Psoas muscle (tissue), 8 donors: ENCODE measurements around the gene COX19. TPM values are rescaled to one million over a fixed set of nuclear protein-coding genes. Genes with fewer than 3 reads are reported as not detected.

Source experiments
- ATAC-seq, 4 donors: fragments of 200-7000 bp; cut with Tn5 transposase; one replicate each; pipeline ENCODE4 v1.9.1; 2020; ENCODE audit warnings: moderate library complexity in 3 of 4, mild to moderate bottlenecking in 2 of 4
- DNase-seq, 2 donors: peaks; one replicate each; pipeline ENCODE4 v3.0.0-alpha.2; 2020
- H3K27ac ChIP-seq: fragments of 200-600 bp; one replicate; pipeline ENCODE4 v1.8.0; 2022
- H3K27me3 ChIP-seq, 3 donors: fragments of 200-600 bp in 1 of 3; one replicate each; pipeline versions ENCODE4 v1.6.1 to v1.8.0; 2013 to 2022; ENCODE audit warnings: low read length in 2 of 3, mild to moderate bottlenecking in 2 of 3, moderate library complexity in 1 of 3; ENCODE audit not compliant: insufficient read depth in 3 of 3
- H3K36me3 ChIP-seq, 2 donors: fragments of 200-600 bp in 1 of 2; one replicate each; pipeline versions ENCODE4 v1.6.1 to v1.8.0; 2013 to 2022; ENCODE audit warnings: low read depth in 1 of 2, mild to moderate bottlenecking in 1 of 2, moderate library complexity in 1 of 2; ENCODE audit not compliant: insufficient read depth in 1 of 2
- H3K4me1 ChIP-seq: fragments of 200-600 bp; one replicate; pipeline ENCODE4 v1.8.0; 2022
- H3K4me3 ChIP-seq: fragments of 200-600 bp; one replicate; pipeline ENCODE4 v1.8.0; 2022; ENCODE audit warnings: mild to moderate bottlenecking
- H3K9me3 ChIP-seq: fragments of 200-600 bp; one replicate; pipeline ENCODE4 v1.8.0; 2022
- CTCF ChIP-seq: fragments of 200-600 bp; IDR thresholded peaks from one replicate; pipeline ENCODE4 v1.8.0; 2022; ENCODE audit warnings: antibody characterized with exemption
- WGBS, 3 donors: extraction: QIAGEN DNeasy Blood & Tissue Kit; methylation state at CpG; one replicate each; pipeline versions ENCODE4 v1.1.6 to v1.1.7; 2013; 5-methylcytosine and 5-hydroxymethylcytosine counted together
- intact Hi-C, 2 donors: fragments of 100-400 bp; cut with DNase I; formaldehyde crosslinking; loops; one replicate each; pipeline versions ENCODE4 v1.11.0 to v1.14.2; 2022
- polyA plus RNA-seq, 3 donors: library from polyadenylated mRNA; stranded (reverse); fragments of 200-250 nt; gene quantifications; one replicate each; pipeline ENCODE4 v1.2.3, GENCODE V29; 2013
- total RNA-seq, 4 donors: library from RNA; stranded (reverse); fragmentation: NEBNext Ultra II Directional in 2 of 4; extraction: Animal tissue kit (Norgen Biotek cat#: 25700) in 2 of 4; gene quantifications; one replicate each; pipeline versions ENCODE4 v1.2.1 to v1.2.4, GENCODE V29; 2021 to 2023
- donor health status: healthy with polysubstance abuse.
- donor health status: DM: no; HTN: no; CAD: no; lungs with moderate emphysema.
- donor health status: Bipolar disorder and iron deficiency.
- donor health status: healthy.
- donor health status: DM: yes; HTN: yes; CAD: no.
- donor health status: DM: no; HTN: no; CAD: no.
- donor health status: DM: no; HTN: no; CAD: no.
- donor health status: DM: yes; HTN: yes; CAD: no.

Gene COX19
- total and polyA plus RNA-seq, 7 donors: 4.5 to 12.2 (median 7.5) TPM

DNA sequence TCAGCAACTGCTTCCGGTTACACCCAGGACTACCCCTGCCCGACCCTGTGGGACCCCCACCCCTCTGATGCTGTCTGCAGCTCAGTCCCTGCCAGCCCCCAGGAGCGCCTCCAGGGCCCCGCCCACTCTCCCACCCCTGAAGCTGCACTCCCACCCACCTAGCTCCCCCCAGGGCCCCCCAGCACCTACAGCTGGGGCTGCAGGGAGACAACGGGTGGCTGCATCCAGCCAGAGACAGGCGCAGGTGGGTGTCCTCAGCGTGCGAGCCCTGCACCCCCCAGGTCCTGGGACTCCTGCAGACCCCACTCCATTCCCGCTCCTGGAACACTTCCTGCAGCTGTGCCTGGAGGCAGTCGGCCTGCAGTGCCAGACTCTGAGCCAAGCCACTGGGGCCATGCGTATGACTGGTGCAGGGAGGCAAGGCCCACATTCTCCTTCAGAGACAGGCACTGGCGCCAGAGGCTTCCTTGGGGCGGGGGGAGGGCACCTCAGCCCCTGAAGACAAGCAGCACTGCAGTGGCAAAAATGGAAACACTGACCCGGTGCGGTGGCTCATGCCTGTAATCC, 13.7 kb upstream of the COX19 start:
- no peak for DNase-seq
- Histone ChIP-seq H3K27me3 (peaks cover 0 to 81% (median 23%) of the 10 kb centered on the region in 3 donors), H3K36me3 (no peaks in the 10 kb centered on the region), H3K4me1 (peaks cover 9% of the 10 kb centered on the region), H3K4me3 (no peak overlapping the region), H3K9me3 (no peaks in the 10 kb centered on the region), H3K27ac (no peak overlapping the region)
- no peak for TF ChIP-seq CTCF
- intact Hi-C loops: no loop called here
- 36 to 39% (median 37%) methylated on average over 12 to 15 of the region's 15 CpGs for WGBS, 3 donors
- ATAC-seq: no peak

DNA sequence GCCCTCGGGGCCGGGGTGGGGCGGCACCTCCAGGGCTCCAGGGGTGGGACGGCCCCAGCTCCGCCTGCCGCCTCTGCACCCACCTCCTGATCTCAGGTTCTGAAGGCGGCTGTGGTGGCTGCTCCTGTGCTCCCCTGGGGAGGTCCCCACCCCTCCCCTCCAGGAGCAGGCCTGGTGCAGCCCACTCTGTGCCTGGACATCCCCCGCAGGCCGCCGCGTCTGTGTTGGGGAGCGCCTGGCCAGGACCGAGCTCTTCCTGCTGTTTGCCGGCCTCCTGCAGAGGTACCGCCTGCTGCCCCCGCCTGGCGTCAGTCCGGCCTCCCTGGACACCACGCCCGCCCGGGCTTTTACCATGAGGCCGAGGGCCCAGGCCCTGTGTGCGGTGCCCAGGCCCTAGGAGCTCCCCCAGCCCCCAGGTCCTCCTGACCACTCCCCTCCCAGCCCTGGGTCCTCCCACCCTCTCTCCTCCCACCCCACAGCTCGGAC, 13.1 kb upstream of the COX19 start:
- peaks cover 7% of the 10 kb centered on the region for H3K4me1 ChIP-seq
- H3K9me3 ChIP-seq: no peaks in the 10 kb centered on the region
- H3K27me3 ChIP-seq: peaks cover 0 to 87% (median 25%) of the 10 kb centered on the region in 3 donors
- ATAC-seq: no peak
- DNase-seq: no peak
- no peak overlapping the region for H3K27ac ChIP-seq
- TF ChIP-seq CTCF: no peak
- H3K36me3 ChIP-seq: no peaks in the 10 kb centered on the region
- no peak overlapping the region for H3K4me3 ChIP-seq
- intact Hi-C loops: no loop called here
- 19 to 32% (median 22%) methylated on average over 18 to 24 of the region's 24 CpGs for WGBS, 3 donors

GRCh38 chr7:987909-988308, 12.6 kb upstream of the COX19 start:
- Histone ChIP-seq H3K9me3 (no peaks in the 10 kb centered on the region), H3K36me3 (no peaks in the 10 kb centered on the region), H3K4me1 (peaks cover 5% of the 10 kb centered on the region), H3K27ac (no peak overlapping the region), H3K27me3 (peaks cover 0 to 92% (median 29%) of the 10 kb centered on the region in 3 donors), H3K4me3 (no peak overlapping the region)
- 51 to 69% (median 55%) methylated on average over 6 of the region's 6 CpGs for WGBS, 3 donors
- no peak for TF ChIP-seq CTCF
- DNase-seq (no peak), ATAC-seq (no peak)
- intact Hi-C loops: no loop called here

DNA sequence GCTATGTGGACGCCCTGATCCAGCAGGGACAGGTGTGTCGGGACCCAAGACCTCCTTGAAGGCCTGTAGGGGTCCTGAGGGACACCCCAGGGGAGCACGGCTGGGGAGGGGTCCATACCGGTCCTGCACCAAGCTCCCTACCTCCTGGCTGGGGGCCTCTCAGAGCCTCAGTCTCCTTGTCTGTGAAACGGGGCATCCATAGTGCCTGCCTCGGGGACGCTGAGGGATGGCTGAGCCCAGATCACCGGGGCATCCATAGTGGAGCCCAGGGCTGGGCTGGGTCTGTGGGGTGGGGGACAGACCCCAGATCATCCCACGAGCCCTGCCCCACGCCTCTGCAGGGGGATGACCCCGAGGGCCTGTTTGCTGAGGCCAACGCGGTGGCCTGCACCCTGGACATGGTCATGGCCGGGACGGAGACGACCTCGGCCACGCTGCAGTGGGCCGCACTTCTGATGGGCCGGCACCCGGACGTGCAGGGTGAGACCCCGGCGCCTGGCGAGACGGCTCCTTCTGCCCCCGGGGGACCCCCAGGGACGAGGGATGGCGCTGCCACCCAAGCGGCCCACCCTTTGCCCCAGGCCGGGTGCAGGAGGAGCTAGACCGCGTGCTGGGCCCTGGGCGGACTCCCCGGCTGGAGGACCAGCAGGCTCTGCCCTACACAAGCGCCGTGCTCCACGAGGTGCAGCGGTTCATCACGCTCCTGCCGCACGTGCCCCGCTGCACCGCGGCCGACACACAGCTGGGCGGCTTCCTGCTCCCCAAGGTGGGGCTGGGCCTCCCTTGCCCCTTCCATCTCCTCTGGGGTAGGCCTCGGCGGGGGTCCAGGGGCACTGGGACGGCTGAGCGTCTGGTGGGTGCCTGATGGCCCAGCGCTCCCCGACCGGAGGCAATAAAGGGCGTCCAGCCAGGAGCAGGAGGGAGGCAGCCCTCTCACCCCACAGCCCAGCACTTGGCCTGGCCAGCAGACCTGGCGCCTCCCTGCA, 11.7 kb upstream of the COX19 start:
- ATAC-seq (no peak), DNase-seq (no peak)
- TF ChIP-seq CTCF: no peak
- H3K36me3 ChIP-seq: no peaks in the 10 kb centered on the region
- no peak overlapping the region for H3K27ac ChIP-seq
- peaks cover 0 to 84% (median 26%) of the 10 kb centered on the region in 3 donors for H3K27me3 ChIP-seq
- no peak overlapping the region for H3K4me3 ChIP-seq
- peaks cover 5% of the 10 kb centered on the region for H3K4me1 ChIP-seq
- H3K9me3 ChIP-seq: no peaks in the 10 kb centered on the region
- intact Hi-C loops: no loop called here
- 65 to 75% (median 70%) methylated on average over 46 to 56 of the region's 56 CpGs for WGBS, 3 donors
